IMR-90 (cell line): ENCODE measurements around the gene MAST1. TPM values are rescaled to one million over a fixed set of nuclear protein-coding genes. Genes with fewer than 3 reads are reported as not detected.

ENCODE experiments used
- ATAC-seq: fragments of 200-7000 bp; cut with Tn5 transposase; 2 replicates; pipeline ENCODE4 v1.9.1; 2020; ENCODE audit warnings: low read depth, mild to moderate bottlenecking, moderate library complexity
- BruUV-seq: library from RNA; stranded (reverse); fragments of 400-500 nt; replicated peaks from 2 replicates; lab custom pipeline; 2021; lab: Mats Ljungman, UMichigan
- CTCF ChIA-PET: fragments of 300-600 bp; formaldehyde crosslinking; extraction: SDS; loops from one replicate; lab custom pipeline; 2021; ENCODE audit warnings: antibody characterized with exemption; lab: Yijun Ruan, JAX
- POLR2A ChIA-PET: fragments of 300-600 bp; sonication (Branson Sonifier 250); formaldehyde crosslinking; loops from one replicate; lab custom pipeline; 2022; ENCODE audit warnings: antibody characterized with exemption; ENCODE audit not compliant: unreplicated experiment; lab: Charles Lee
- DNase-seq: peaks from one replicate; pipeline ENCODE4 v3.0.0; 2013
- H2AFZ ChIP-seq: replicated peaks from 2 replicates; pipeline ENCODE3; 2013; ENCODE audit warnings: low read length, mild to moderate bottlenecking; ENCODE audit not compliant: poor library complexity
- H2AK5ac ChIP-seq: 2 replicates; pipeline ENCODE4 v1.6.1; 2013; ENCODE audit warnings: low read depth, low read length, inconsistent platforms
- H2AK9ac ChIP-seq: replicated peaks from 2 replicates; pipeline ENCODE3; 2013; ENCODE audit warnings: mild to moderate bottlenecking, low read depth, low read length, moderate library complexity; ENCODE audit not compliant: poor library complexity
- H2BK120ac ChIP-seq: 2 replicates; pipeline ENCODE4 v1.6.1; 2013; ENCODE audit warnings: low read depth, low read length, inconsistent platforms
- H2BK15ac ChIP-seq: 3 replicates; pipeline ENCODE4 v1.6.1; 2013; ENCODE audit warnings: low read depth, low read length, inconsistent platforms
- H2BK20ac ChIP-seq: 2 replicates; pipeline ENCODE4 v1.6.1; 2013; ENCODE audit warnings: low read depth, mild to moderate bottlenecking, inconsistent platforms, low read length, moderate library complexity
- H2BK5ac ChIP-seq: 2 replicates; pipeline ENCODE4 v1.6.1; 2013; ENCODE audit warnings: mild to moderate bottlenecking, low read depth, low read length, inconsistent platforms; ENCODE audit not compliant: poor library complexity, severe bottlenecking
- H3K14ac ChIP-seq: replicated peaks from 2 replicates; pipeline ENCODE4 v1.6.1; 2013; ENCODE audit warnings: low read depth, low read length, inconsistent platforms
- H3K18ac ChIP-seq: 2 replicates; pipeline ENCODE4 v1.6.1; 2013; ENCODE audit warnings: low read depth, low read length, control low read depth
- H3K23ac ChIP-seq: 2 replicates; pipeline ENCODE4 v1.6.1; 2013; ENCODE audit warnings: low read depth, low read length, inconsistent platforms
- H3K27ac ChIP-seq: 2 replicates; pipeline ENCODE4 v1.5.1; 2013; ENCODE audit warnings: mild to moderate bottlenecking, control low read depth, low read length; ENCODE audit not compliant: insufficient read depth
- H3K27me3 ChIP-seq: 2 replicates; pipeline ENCODE4 v1.6.1; 2013; ENCODE audit warnings: low read length; ENCODE audit not compliant: control insufficient read depth, insufficient read depth
- H3K36me3 ChIP-seq: 2 replicates; pipeline ENCODE4 v1.6.1; 2013; ENCODE audit warnings: low read length, mixed read lengths; ENCODE audit not compliant: control insufficient read depth, insufficient read depth
- H3K4ac ChIP-seq: 2 replicates; pipeline ENCODE4 v1.6.1; 2013; ENCODE audit warnings: low read depth, low read length, inconsistent platforms
- H3K4me1 ChIP-seq: 2 replicates; pipeline ENCODE4 v1.6.1; 2013; ENCODE audit warnings: low read length, mixed read lengths; ENCODE audit not compliant: control insufficient read depth, insufficient read depth
- H3K4me2 ChIP-seq: 2 replicates; pipeline ENCODE4 v1.6.1; 2013; ENCODE audit warnings: low read depth, mild to moderate bottlenecking, control low read depth, low read length, moderate library complexity
- H3K4me3 ChIP-seq: 2 replicates; pipeline ENCODE4 v1.5.1; 2013; ENCODE audit warnings: low read depth, mild to moderate bottlenecking, control low read depth, low read length, moderate library complexity; ENCODE audit not compliant: insufficient read depth
- H3K56ac ChIP-seq: 2 replicates; pipeline ENCODE4 v1.6.1; 2013; ENCODE audit warnings: low read length, inconsistent platforms; ENCODE audit not compliant: insufficient read depth; ENCODE audit errors: extremely low read depth
- H3K79me1 ChIP-seq, 2 experiments: 2 replicates each; pipeline ENCODE4 v1.6.1; 2013; ENCODE audit warnings: low read length in 2 of 2, inconsistent platforms in 1 of 2, low read depth in 1 of 2
- H3K9ac ChIP-seq: 2 replicates; pipeline ENCODE4 v1.6.1; 2013; ENCODE audit warnings: low read depth, low read length, control low read depth
- H3K9me1 ChIP-seq: 2 replicates; pipeline ENCODE4 v1.6.1; 2013; ENCODE audit warnings: low read length, inconsistent platforms; ENCODE audit not compliant: insufficient read depth
- H3K9me3 ChIP-seq: 2 replicates; pipeline ENCODE4 v1.6.1; 2013; ENCODE audit warnings: low read length; ENCODE audit not compliant: control insufficient read depth, insufficient read depth
- H4K20me1 ChIP-seq: 2 replicates; pipeline ENCODE4 v1.6.1; 2013; ENCODE audit warnings: low read length, inconsistent platforms; ENCODE audit not compliant: insufficient read depth
- H4K5ac ChIP-seq: 2 replicates; pipeline ENCODE4 v1.6.1; 2013; ENCODE audit warnings: mild to moderate bottlenecking, low read depth, low read length, control low read depth
- H4K8ac ChIP-seq, 2 experiments: 2 replicates each; pipeline ENCODE4 v1.6.1; 2013; ENCODE audit warnings: low read depth in 2 of 2, low read length in 2 of 2, control low read depth in 1 of 2, inconsistent platforms in 1 of 2
- H4K91ac ChIP-seq: 2 replicates; pipeline ENCODE4 v1.6.1; 2013; ENCODE audit warnings: low read depth, low read length, inconsistent platforms; ENCODE audit not compliant: insufficient read depth
- BHLHE40 ChIP-seq: fragments of 150-350 bp; IDR thresholded peaks from 2 replicates; pipeline ENCODE4 v1.6.1; 2016; ENCODE audit warnings: mild to moderate bottlenecking, low read depth, low read length
- CEBPB ChIP-seq: IDR thresholded peaks from 2 replicates; pipeline ENCODE4 v1.6.1; 2012; ENCODE audit warnings: low read depth, low read length, improper control_type of control experiment
- CHD1 ChIP-seq: IDR thresholded peaks from 2 replicates; pipeline ENCODE4 v1.6.1; 2012; ENCODE audit warnings: low read depth, low read length, improper control_type of control experiment
- CTCF ChIP-seq: conservative IDR thresholded peaks from 2 replicates; pipeline ENCODE4 v1.5.1; 2012; ENCODE audit warnings: mild to moderate bottlenecking, low read depth, low read length, improper control_type of control experiment
- ELK1 ChIP-seq: fragments of 150-350 bp; IDR thresholded peaks from 2 replicates; pipeline ENCODE4 v1.6.1; 2016; ENCODE audit warnings: low read depth, mild to moderate bottlenecking, low read length, moderate library complexity, borderline replicate concordance
- FOS ChIP-seq: fragments of 150-350 bp; IDR thresholded peaks from 2 replicates; pipeline ENCODE4 v1.6.1; 2016; ENCODE audit warnings: low read depth, low read length
- MAFK ChIP-seq: IDR thresholded peaks from 2 replicates; pipeline ENCODE4 v1.6.1; 2012; ENCODE audit warnings: low read depth, low read length, improper control_type of control experiment
- MAZ ChIP-seq: IDR thresholded peaks from 2 replicates; pipeline ENCODE4 v1.6.1; 2012; ENCODE audit warnings: low read depth, mild to moderate bottlenecking, low read length, improper control_type of control experiment, moderate library complexity, borderline replicate concordance
- MXI1 ChIP-seq: IDR thresholded peaks from 2 replicates; pipeline ENCODE4 v1.6.1; 2012; ENCODE audit warnings: low read depth, mild to moderate bottlenecking, low read length, moderate library complexity, borderline replicate concordance
- NFE2L2 ChIP-seq: fragments of 150-350 bp; IDR thresholded peaks from 2 replicates; pipeline ENCODE4 v1.6.1; 2016; ENCODE audit warnings: low read depth, mild to moderate bottlenecking, low read length
- POLR2A ChIP-seq: IDR thresholded peaks from 2 replicates; pipeline ENCODE4 v1.6.1; 2012; ENCODE audit warnings: mild to moderate bottlenecking, low read depth, low read length
- RAD21 ChIP-seq: IDR thresholded peaks from 2 replicates; pipeline ENCODE4 v1.6.1; 2012; ENCODE audit warnings: low read length, improper control_type of control experiment
- RCOR1 ChIP-seq: IDR thresholded peaks from 2 replicates; pipeline ENCODE4 v1.6.1; 2012; ENCODE audit warnings: mild to moderate bottlenecking, low read length, improper control_type of control experiment; ENCODE audit not compliant: insufficient replicate concordance
- RFX5 ChIP-seq: IDR thresholded peaks from 2 replicates; pipeline ENCODE4 v1.8.0; 2012; ENCODE audit warnings: low read depth, mild to moderate bottlenecking, low read length, moderate library complexity
- USF2 ChIP-seq: fragments of 150-350 bp; IDR thresholded peaks from 2 replicates; pipeline ENCODE4 v1.6.1; 2017; ENCODE audit warnings: mild to moderate bottlenecking, antibody characterized with exemption, low read length, low read depth
- WGBS, 2 experiments: methylation state at CpG; one replicate each; pipeline versions ENCODE4 v1.1.5 to v1.1.7; 2013; ENCODE audit warnings: missing lambda C conversion rate in 2 of 2; ENCODE audit not compliant: insufficient read length in 1 of 2; ENCODE audit errors: extremely low coverage in 2 of 2; 5-methylcytosine and 5-hydroxymethylcytosine counted together
- dilution Hi-C: fragments of 300-500 bp; cut with HindIII; formaldehyde crosslinking; loops from one replicate; pipeline ENCODE4 v1.14.3; 2018; ENCODE audit warnings: low sequenced_read_pairs; ENCODE audit not compliant: unreplicated experiment
- in situ Hi-C: fragments of 300-500 bp; cut with MboI; formaldehyde crosslinking; loops from 3 replicates; pipeline ENCODE4 v1.14.3; 2019; ENCODE audit warnings: low sequenced_read_pairs, inconsistent platforms, mixed read lengths
- intact Hi-C: fragments of 100-400 bp; cut with micrococcal nuclease; formaldehyde crosslinking; loops from 2 replicates; pipeline ENCODE4 v1.10.0; 2022
- polyA plus RNA-seq, 3 experiments: library from polyadenylated mRNA; depleted of rRNA; stranded (reverse); fragments of >200 nt; gene quantifications; 2 replicates each; pipeline ENCODE4 v1.2.3, GENCODE V29; 2012; ENCODE audit warnings: low replicate concordance in 1 of 3
- total RNA-seq: library from RNA; depleted of rRNA; stranded (reverse); fragments of >200 nt; gene quantifications from 2 replicates; pipeline ENCODE4 v1.2.3, GENCODE V29; 2012

The MAST1 gene
- total and polyA plus RNA-seq, 2 of the 4 experiments (the other 2 are of a cell fraction), result 0.56 to 1.1 TPM

- Histone ChIP-seq H3K9me1 (0 out of 2 replicates have a peak, but pooled peaks cover 4% of the 10 kb centered on the region), H2BK5ac (no peak overlapping the region), H2AK5ac (no peak overlapping the region), H4K8ac (no peak overlapping the region), H3K4ac (no peak overlapping the region), H4K20me1 (no peaks in the 10 kb centered on the region), H3K18ac (no peak overlapping the region), H2BK20ac (no peak overlapping the region), H3K27ac (no peak overlapping the region), H3K4me2 (no peak overlapping the region), H4K5ac (no peak overlapping the region), H3K56ac (no peak overlapping the region), H3K23ac (no peak overlapping the region), H4K91ac (no peak overlapping the region), H3K14ac (no peak overlapping the region), H2AK9ac (no peak overlapping the region), H3K4me1 (no peaks in the 10 kb centered on the region), H3K79me1 (no peaks in the 10 kb centered on the region), H2AFZ (no peak overlapping the region), H3K36me3 (no peaks in the 10 kb centered on the region), H3K9ac (no peak overlapping the region), H2BK15ac (no peak overlapping the region), H2BK120ac (no peak overlapping the region), H3K4me3 (no peak overlapping the region), H3K9me3 (no peaks in the 10 kb centered on the region), H3K27me3 (peaks cover 7% of the 10 kb centered on the region)
- ATAC-seq (no peak), DNase-seq (no peak)
- TF ChIP-seq FOS (no peak), RFX5 (no peak), MAZ (no peak), MXI1 (no peak), CEBPB (no peak), BHLHE40 (no peak), CHD1 (no peak), RCOR1 (no peak), MAFK (no peak), ELK1 (no peak), NFE2L2 (no peak), RAD21 (no peak), CTCF (no peak), USF2 (no peak), POLR2A (no peak)
- dilution Hi-C loops, result no loop called here
- intact Hi-C loops, result no loop called here
- ChIA-PET CTCF (no interaction called here), POLR2A (no interaction called here)
- WGBS, 2 experiments, result 96% methylated on average over 4 of the region's 29 CpGs; no CpG with 5 or more reads in 1 of the 2 experiments
- in situ Hi-C loops, result no loop called here
- no TSS peak for BruUV-seq
These were observed 28.3 kb downstream of the MAST1 start for GRCh38 chr19:12866416-12867119.
